ENCODE data around the gene MAP4. TPM values are rescaled to one million over a fixed set of nuclear protein-coding genes. Genes with fewer than 3 reads are reported as not detected.

Gene MAP4
- total and polyA plus RNA-seq, 2 of the 13 experiments (the other 11 are each of a cell fraction or from before 2014, with no cell fraction given): 33.1 to 38.7 TPM

DNA sequence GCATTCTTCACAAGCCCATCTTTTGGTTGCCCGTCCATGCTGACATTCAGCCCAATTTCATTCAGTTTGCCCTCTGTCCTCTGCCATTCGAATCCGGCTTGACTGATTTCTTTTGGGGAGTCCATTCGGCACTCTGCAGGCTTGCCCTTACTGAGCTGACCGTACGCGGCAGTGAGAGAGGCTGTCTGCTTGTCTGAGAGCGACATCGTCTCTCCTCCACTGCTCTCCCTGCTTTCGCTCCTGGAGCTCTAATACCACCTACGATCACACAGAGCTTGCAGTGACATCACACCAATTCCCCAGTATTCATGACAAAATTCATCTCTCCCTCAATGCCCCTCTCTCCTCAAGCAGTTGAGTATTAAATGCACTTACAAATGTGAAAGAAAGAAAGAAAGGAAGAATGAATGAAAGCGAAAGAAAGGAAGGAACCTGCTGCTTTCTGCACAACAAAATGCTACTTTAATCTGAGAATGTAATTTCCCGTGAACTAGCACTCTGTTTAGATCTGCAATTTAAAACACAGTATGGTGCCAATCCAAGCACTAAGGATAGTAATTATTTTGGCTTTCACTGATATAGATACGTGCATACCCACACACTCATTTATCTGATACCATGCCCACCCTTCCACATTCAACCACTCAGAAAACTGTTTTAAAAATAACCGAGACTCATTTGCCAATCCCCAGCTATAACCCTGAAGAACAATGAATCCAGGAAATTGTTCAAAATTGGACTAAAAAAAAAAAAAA, 123.8 kb downstream of the MAP4 start (continued):
- TF ChIP-seq, protein P1, sequence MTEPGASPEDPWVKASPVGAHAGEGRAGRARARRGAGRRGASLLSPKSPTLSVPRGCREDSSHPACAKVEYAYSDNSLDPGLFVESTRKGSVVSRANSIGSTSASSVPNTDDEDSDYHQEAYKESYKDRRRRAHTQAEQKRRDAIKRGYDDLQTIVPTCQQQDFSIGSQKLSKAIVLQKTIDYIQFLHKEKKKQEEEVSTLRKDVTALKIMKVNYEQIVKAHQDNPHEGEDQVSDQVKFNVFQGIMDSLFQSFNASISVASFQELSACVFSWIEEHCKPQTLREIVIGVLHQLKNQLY (CRISPR knock-in tag; IDR thresholded peaks at IDR 0.05): no peak
- TF ChIP-seq, protein P2, sequence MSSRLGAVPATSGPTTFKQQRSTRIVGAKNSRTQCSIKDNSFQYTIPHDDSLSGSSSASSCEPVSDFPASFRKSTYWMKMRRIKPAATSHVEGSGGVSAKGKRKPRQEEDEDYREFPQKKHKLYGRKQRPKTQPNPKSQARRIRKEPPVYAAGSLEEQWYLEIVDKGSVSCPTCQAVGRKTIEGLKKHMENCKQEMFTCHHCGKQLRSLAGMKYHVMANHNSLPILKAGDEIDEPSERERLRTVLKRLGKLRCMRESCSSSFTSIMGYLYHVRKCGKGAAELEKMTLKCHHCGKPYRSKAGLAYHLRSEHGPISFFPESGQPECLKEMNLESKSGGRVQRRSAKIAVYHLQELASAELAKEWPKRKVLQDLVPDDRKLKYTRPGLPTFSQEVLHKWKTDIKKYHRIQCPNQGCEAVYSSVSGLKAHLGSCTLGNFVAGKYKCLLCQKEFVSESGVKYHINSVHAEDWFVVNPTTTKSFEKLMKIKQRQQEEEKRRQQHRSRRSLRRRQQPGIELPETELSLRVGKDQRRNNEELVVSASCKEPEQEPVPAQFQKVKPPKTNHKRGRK (CRISPR knock-in tag; IDR thresholded peaks at IDR 0.05): no peak
- TF ChIP-seq TCF7L2 (IDR thresholded peaks at IDR 0.05; ENCODE audit: low read depth, low read length) (no peak), MED8 (CRISPR knock-in tag; IDR thresholded peaks at IDR 0.05; ENCODE audit: insufficient replicate concordance) (no peak), MEIS1 (CRISPR knock-in tag; IDR thresholded peaks at IDR 0.05; ENCODE audit: borderline replicate concordance) (no peak), ETV6 (CRISPR knock-in tag; conservative IDR thresholded peaks at IDR 0.05) (no peak), ZNF331 (CRISPR knock-in tag; IDR thresholded peaks at IDR 0.05) (no peak), ZNF253 (CRISPR knock-in tag; IDR thresholded peaks at IDR 0.05; ENCODE audit: borderline replicate concordance) (no peak), MTA3 (CRISPR knock-in tag; IDR thresholded peaks at IDR 0.05) (no peak)
- TF ChIP-seq, protein P3, sequence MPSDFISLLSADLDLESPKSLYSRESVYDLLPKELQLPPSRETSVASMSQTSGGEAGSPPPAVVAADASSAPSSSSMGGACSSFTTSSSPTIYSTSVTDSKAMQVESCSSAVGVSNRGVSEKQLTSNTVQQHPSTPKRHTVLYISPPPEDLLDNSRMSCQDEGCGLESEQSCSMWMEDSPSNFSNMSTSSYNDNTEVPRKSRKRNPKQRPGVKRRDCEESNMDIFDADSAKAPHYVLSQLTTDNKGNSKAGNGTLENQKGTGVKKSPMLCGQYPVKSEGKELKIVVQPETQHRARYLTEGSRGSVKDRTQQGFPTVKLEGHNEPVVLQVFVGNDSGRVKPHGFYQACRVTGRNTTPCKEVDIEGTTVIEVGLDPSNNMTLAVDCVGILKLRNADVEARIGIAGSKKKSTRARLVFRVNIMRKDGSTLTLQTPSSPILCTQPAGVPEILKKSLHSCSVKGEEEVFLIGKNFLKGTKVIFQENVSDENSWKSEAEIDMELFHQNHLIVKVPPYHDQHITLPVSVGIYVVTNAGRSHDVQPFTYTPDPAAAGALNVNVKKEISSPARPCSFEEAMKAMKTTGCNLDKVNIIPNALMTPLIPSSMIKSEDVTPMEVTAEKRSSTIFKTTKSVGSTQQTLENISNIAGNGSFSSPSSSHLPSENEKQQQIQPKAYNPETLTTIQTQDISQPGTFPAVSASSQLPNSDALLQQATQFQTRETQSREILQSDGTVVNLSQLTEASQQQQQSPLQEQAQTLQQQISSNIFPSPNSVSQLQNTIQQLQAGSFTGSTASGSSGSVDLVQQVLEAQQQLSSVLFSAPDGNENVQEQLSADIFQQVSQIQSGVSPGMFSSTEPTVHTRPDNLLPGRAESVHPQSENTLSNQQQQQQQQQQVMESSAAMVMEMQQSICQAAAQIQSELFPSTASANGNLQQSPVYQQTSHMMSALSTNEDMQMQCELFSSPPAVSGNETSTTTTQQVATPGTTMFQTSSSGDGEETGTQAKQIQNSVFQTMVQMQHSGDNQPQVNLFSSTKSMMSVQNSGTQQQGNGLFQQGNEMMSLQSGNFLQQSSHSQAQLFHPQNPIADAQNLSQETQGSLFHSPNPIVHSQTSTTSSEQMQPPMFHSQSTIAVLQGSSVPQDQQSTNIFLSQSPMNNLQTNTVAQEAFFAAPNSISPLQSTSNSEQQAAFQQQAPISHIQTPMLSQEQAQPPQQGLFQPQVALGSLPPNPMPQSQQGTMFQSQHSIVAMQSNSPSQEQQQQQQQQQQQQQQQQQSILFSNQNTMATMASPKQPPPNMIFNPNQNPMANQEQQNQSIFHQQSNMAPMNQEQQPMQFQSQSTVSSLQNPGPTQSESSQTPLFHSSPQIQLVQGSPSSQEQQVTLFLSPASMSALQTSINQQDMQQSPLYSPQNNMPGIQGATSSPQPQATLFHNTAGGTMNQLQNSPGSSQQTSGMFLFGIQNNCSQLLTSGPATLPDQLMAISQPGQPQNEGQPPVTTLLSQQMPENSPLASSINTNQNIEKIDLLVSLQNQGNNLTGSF (CRISPR knock-in tag; IDR thresholded peaks at IDR 0.05): no peak
- TF ChIP-seq, protein P4, sequence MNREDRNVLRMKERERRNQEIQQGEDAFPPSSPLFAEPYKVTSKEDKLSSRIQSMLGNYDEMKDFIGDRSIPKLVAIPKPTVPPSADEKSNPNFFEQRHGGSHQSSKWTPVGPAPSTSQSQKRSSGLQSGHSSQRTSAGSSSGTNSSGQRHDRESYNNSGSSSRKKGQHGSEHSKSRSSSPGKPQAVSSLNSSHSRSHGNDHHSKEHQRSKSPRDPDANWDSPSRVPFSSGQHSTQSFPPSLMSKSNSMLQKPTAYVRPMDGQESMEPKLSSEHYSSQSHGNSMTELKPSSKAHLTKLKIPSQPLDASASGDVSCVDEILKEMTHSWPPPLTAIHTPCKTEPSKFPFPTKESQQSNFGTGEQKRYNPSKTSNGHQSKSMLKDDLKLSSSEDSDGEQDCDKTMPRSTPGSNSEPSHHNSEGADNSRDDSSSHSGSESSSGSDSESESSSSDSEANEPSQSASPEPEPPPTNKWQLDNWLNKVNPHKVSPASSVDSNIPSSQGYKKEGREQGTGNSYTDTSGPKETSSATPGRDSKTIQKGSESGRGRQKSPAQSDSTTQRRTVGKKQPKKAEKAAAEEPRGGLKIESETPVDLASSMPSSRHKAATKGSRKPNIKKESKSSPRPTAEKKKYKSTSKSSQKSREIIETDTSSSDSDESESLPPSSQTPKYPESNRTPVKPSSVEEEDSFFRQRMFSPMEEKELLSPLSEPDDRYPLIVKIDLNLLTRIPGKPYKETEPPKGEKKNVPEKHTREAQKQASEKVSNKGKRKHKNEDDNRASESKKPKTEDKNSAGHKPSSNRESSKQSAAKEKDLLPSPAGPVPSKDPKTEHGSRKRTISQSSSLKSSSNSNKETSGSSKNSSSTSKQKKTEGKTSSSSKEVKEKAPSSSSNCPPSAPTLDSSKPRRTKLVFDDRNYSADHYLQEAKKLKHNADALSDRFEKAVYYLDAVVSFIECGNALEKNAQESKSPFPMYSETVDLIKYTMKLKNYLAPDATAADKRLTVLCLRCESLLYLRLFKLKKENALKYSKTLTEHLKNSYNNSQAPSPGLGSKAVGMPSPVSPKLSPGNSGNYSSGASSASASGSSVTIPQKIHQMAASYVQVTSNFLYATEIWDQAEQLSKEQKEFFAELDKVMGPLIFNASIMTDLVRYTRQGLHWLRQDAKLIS (CRISPR knock-in tag; IDR thresholded peaks at IDR 0.05): no peak
